Measurements from ENCODE around the gene LGI1.
"Not testable (repeated sequence)": the region's sequence is repeated elsewhere in the genome, so short reads cannot be mapped to it uniquely, and the experiment has no call there.

The LGI1 gene

DNA sequence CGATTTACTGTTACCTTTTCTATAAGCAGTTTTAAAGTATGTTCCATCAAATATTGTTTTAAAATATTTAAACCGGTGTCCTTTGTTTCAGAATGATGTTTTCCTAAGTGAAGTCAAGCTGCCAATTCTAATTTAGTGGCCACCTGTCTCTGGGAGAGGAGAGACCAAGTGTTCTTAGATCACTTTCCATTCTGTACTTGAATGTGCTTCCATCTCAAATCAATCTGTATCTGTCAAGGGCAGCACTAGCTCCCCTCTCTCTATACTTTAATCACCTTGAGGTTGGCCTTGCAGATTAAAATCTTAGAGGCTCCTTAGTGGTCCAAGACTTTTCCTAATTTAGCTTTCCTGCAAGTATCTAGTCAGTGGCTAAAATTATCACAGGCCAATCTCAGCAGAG, 49.6 kb downstream of the LGI1 start:
- no peak for DNase-seq (ENCODE audit: low read depth in 2 of 2)

DNA sequence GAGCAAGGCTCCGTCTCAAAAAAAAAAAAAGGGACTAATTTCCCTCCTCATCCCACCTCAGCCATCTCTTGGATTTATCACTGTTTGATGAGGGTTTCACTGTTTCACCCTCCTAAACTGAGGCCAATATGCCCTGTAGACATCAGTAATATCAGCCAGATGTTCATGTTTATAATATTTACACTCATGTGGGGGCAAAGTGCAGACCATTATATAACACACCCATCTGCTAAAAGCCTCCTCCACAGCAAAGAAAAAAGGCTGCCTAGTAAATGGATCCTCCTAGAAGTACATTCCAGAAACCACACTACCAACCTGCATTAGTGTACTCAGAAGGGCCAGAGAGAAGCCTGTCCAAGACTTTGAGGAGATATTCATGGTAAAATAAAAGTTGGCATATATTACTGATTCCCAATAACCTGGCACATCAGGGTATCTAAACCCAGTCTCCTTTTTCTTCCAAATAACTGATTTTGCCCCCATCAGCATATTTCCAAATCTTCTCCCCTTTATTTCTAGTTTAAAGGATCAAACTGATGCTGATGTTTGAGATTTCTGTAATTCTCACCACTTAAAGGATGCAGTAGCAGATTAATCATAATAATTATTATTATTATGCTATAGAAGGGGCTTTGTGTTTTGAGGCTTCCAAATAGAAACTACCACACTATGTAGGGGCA, 55.1 kb downstream of the LGI1 start:
- no peak for DNase-seq (ENCODE audit: low read depth in 2 of 2)

DNA sequence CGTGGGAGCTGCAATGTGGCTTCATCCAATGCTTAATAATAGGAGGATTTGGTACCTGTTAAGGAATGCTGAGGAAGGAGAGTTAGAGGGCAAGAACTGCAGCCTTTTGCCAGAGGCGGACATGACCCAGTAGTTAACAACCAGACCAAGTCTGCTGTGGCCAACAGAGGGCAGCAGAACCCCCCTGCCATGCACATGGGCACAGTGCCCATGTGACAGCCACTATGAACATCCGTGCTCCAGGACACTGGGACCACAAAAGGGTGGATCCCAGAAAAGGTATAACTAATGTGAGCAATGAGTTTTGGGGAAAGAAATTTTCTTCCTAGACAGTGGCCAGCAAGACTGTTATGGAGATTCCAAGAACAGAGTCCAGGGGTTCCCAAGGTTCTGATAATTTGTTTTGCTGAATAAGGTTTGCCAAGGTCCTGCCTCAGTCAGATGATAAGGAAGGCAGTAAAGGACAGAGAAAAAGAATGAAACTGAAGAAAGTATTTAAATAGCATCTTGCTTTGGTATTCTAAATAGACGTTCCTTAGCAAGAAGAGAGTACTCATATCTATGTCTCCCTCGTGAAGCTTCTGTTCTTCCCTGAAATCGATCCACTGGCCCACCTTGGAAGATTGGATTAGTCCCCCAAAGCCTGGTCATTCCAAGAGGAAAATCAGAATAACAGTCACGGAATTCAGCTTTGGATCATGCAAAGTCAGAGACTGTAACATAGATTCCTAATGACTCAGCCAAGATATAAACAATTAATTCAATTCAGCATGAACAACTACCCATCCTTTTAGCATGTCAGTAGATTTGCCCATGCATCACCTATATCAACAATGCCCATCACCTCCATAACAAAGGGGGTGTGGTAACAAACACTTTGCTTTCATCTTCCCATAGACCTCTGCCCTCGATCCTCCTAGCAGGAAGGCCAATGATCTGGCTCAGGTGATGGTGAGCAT, 56.0 kb downstream of the LGI1 start:
- DNase-seq (ENCODE audit: low read depth in 2 of 2) = no peak

DNA sequence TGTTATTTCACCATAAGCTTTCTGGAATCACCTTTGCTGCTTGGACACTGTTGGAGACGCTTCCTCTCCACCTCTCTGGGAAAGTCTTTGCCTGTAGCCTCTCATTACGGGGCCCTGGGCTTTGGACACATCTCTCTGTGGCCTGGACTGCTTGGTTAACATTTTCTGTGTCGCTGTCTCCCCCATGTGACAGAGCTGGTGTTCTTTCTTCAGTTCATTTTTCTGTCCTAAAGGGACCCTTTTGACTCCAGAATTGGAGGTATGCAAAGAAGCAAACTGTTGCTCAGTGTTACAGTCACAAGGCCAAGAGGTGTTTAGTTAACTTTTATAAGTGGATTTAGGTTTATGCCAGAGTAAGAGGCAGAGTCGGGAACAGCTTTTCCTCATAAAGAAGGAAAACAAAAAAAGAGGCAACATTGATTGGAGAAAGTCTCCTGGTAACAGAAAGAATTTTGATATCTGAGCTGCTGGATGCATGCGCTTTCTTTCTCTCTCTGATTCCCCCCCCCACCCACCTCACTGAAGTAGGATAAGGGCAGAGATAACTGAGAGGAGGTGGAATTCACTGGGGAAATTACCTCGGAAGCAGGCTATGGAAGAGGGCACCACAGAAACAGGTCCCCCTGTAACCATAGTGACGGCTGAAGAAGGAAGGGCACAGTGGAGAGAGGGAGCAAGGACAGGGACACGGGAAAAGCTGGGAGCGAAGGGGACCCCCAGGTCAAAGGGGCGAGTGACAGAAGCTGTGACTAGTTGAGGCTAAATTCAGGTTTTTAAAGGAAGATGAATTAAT, 57.8 kb downstream of the LGI1 start:
- DNase-seq (ENCODE audit: low read depth in 2 of 2) = no peak

DNA sequence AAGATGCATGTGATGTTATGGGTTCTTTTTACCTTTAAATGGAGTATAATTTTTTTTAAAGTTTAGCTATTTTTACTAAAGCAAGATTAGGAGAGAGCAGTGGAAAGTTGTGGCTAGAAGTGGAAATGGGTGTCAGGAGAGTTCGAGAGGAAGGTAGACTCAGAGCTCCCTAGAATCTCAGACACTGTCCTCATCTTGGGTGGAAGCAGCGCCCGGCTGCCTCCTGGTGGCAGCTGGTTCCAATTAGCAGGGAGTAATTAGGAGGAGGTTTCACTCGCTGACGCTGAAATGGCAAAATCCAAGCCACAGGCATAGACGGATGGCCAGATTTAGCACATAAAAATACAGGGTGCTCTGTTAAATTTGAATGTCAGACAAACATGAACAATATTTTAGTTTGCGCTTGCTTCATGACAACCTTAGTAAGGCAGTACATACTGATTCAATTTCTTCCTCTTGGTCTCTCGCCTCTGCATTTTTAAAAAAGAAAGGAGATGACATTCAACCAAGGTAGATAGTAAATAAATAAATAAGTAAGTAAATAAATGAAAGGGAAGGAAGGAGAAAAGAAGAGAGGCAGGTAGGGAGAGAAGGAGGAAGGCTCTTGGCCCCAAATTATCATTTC, 58.5 kb downstream of the LGI1 start:
- no peak for DNase-seq (ENCODE audit: low read depth in 2 of 2)

DNA sequence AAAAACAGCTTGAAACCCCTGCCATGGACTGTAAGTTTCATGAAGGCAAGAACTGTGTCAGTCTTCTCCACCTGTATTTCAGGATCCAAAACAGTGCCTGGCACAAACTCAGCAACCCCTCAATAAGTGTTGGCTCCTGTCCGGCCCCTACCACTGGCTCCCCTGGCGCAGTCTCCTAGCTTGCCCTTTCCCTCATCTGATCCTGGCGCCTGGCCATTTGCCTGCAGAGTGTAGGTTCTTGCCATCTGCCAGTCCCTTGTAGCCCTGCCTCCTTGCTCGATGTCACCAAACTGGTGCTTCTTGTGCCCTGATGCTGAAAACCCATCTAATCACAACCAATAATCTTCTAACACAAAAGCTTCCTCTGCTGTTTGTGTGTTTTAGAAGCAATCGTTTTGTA, 60.4 kb downstream of the LGI1 start:
- no peak for DNase-seq (ENCODE audit: low read depth in 2 of 2)

DNA sequence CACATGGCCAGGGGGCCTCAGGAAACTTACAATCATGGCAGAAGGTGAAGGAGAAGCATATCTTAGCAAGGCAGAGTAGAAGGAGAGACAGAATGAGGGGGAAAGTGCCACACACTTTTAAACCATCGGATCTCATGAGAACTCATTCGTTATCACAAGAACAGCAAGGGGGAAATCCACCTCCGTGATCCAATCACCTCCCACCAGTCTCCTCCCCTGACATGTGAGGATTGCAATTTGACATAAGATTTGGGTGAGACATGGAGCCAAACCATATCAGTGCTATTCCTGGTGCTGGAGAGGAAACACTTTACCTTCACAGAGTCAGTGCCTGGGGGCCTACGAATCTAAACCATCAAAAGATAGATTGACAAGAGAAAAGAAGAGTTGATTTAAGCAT, 61.8 kb downstream of the LGI1 start:
- no peak for DNase-seq (ENCODE audit: low read depth in 2 of 2)

DNA sequence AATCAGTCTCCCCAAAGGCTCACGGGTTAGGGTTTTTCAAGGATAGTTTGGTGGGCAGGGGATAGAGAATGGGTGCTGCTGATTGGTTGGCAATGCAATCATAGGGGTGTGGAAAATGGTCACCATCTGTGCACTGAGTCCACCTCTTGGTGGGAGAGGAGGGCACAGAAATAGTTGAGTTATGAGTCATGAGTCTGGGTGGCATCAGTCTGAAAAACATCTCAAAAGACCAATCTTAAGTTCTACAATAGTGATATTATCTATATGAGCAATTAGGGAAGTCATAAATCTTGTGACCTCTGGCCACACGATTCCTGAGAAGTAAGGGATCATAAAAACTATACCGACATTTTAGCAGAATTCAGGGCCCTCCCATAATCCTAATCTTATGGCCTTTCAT, 62.7 kb downstream of the LGI1 start:
- DNase-seq (ENCODE audit: low read depth in 2 of 2) = no peak

DNA sequence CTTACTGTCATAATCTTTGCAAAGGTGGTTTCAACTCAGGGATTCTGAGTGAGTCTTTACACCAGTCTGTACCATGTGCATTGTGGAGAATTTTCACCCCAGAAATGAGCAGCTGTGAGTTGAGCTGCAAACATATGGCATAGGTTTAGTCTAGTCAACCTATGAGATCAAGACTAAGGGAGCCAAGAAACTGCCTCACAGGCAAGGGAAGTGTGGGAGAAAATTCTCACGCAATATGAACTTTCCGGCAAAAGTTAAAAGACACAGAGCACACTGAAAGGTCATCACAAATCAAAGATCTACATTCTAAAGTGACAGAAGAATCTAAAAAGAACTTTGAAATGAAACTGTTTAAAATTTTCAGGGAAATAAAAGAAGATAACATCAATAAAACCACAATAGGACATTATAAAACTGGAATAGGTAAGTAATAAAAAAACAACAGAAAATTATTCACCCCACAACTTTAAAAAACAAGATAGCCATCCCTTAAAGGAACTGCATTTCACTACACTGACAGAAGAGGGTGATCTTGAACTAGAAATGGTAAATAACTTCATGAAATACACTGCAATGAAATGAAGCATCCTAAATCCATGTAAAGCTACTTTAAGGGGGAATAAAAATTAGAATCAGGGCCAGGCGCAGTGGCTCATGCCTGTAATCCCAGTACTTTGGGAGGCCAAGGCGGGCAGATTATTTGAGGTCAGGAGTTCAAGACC, 63.5 kb downstream of the LGI1 start:
- no peak for DNase-seq (ENCODE audit: low read depth in 2 of 2)

DNA sequence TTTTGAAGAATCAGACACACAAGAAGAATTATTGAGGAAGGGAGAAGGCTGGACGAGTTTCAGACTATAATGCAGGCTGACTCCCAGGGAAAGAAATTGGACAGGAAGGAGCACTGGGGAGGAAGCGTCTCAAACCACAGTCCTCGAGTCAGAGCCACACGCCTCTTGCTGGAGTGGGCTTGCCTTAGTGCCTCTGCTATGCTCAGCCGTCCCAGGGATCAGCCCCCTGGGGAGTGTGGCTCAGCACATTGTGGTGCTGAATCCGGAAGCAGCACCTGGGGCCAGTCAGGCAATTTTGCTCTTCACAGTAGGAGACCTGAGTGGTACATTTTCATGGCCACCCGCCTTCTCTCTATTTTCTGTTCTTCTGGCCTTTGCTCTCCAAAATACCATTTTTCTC, 68.6 kb downstream of the LGI1 start:
- no peak for DNase-seq (ENCODE audit: low read depth in 2 of 2)

DNA sequence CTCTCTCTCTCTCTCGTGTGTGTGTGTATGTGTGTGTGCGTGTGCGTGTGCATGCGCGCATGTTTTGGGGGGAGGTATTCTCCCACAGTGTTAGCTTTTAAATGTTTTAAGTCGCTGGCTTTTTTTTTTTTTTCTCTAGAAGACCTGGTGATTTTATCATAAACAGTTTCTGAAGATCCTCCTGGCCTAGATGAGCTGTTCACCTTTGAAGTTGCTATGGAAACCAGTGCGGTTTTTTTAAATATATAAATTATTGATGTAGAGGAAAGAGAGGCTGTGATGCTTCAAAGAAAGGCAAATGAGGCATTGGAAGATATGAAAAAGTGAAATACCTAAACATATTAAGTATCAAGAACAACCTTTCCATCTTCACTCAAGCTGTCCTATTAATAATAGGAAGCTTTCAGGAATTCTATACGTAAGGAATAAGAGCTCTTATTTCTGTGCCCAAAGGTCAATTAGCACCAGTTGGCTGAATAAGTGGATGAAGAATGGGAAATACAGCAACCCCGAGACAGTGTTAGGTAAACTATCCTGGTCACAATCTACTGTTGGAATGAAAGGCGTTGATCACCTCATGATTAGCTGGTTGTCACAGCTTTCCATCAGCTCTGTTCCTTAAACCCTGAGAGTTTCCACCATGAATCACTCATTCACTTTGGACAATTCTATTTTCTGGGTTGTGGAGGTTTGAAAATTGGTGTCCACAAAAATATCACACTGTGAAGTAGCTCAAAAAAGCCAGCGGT, 69.5 kb downstream of the LGI1 start:
- DNase-seq (ENCODE audit: low read depth in 2 of 2) = no peak

DNA sequence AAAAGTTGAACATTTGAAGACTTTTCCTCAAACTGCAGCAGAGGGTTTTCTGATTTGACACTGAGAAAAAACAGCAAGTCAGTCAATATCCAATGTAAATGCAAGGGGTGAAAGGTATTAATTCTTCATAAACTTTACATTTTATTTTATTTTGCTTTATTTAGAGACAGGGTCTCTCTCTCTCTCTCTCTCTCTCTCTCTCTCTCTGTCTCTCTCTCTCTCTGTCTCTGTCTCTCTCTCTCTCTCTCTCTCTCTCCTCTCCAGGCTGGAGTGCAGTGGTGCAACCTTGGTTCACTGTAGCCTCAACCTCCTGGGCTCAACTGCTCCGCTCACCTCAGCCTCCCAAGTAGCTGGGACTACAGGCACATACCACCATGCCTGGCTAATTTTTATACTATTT, 73.3 kb downstream of the LGI1 start:
- DNase-seq (ENCODE audit: low read depth in 2 of 2) = not testable (repeated sequence)

DNA sequence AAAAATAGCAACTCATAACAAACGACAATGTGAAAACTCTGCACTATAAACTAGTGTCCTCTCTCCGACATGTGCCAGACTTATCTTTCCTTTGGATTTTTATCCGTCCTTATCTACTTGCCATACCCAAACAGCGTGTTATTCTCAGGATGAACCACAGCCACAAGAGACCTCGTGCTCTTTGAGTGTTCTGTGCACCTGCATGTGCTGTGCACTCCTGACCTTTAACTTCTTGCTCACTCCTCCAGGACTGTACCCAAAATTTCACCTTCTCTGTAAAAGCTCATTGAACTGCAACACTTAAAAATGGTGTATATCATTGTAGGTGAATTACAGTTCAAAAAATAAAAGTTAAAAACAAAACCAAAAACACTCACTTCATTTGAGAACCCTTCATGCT, 78.0 kb downstream of the LGI1 start:
- no peak for DNase-seq (ENCODE audit: low read depth in 2 of 2)

DNA sequence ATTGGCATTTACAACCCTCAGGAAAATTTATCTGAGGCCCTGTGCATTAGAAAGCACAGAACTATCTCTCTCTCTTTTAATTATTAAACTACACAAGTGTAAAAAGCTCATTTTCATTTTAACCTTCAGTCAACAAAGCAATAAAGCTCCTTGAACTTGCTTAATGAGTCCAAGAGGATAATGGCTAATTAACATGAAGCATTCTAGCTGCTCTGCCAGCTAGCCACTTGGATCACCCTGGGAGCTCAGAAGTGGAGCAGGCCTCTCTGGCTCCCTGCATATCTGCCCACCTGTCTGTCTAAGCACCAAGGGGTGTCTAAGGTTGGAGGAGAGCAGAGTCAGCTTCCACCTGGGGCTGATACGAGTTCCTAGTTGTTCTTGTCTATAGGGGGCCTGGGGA, 80.1 kb downstream of the LGI1 start:
- no peak for DNase-seq (ENCODE audit: low read depth in 2 of 2)

DNA sequence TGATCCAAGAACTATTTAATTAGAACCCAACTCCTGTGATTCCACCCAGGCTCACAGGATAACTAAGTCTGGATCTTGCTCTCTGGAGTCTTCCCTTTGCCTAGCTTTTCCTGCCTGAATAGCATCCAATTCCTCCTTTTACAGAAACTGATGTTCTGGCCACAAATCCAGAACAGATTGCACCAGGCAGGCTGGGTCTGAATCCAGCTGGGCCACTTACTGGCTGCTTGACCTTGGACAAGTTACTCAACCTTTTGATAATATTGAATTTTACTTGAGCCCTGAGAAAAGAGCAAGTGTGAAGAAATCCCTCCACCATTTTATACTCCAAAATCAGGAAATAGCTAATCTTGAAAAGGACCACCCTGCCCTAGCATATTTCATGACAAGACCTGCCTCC, 80.5 kb downstream of the LGI1 start:
- DNase-seq (ENCODE audit: low read depth in 2 of 2) = no peak

DNA sequence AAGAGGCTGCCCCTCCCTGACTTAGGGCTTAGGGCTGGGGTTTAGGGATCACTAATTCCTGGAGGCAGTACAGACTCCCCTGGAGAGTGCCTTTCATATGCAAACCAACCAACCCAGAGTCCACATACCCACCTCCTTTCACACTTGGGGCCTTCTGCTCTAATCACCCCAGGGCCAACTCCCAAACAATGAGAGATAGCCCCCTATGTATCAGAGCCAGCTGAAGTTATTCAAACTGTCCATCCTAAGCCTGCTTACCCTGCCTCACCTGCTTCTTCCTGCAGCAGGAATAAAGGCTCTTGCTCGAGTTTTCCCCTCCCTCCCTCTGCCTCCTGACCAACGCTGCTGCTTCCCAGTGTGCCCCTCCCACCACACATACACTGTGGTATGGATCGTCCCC, 84.2 kb downstream of the LGI1 start:
- no peak for DNase-seq (ENCODE audit: low read depth in 2 of 2)

DNA sequence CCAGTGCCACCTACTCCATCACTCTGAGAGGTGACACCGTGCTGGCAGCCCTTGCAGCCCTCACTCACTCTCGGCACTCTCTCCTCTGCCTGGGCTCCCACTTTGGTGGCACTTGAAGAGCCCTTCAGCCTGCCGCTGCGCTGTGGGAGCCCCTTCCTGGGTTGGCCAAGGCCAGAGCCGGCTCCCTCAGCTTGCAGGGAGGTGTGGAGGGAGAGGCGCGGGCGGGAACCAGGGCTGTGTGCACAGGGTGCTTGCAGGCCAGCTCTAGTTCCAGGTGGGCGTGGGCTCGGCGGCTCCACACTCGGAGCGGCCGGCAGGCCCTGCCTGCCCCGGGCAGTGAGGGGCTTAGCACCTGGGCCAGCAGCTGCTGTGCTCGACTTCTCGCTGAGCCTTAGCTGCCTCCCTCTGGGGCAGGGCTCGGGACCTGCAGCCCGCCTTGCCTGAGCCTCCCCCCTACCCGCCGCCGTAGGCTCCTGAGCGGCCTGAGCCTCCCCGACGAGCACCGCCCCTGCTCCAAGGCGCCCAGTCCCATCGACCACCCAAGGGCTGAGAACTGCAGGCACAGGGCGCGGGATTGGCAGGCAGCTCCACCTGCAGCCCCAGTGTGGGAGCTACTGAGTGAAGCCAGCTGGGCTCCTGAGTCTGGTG, 87.4 kb downstream of the LGI1 start:
- DNase-seq (ENCODE audit: low read depth in 2 of 2) = no peak
